GM15510 (cell line): ENCODE measurements around the gene HOXB2.

Source experiments
- POLR2A ChIP-seq: IDR thresholded peaks from 3 replicates; pipeline ENCODE4 v1.6.1; 2011; ENCODE audit warnings: borderline replicate concordance; ENCODE audit not compliant: insufficient read length; ENCODE audit errors: extremely low read depth

The HOXB2 gene

DNA sequence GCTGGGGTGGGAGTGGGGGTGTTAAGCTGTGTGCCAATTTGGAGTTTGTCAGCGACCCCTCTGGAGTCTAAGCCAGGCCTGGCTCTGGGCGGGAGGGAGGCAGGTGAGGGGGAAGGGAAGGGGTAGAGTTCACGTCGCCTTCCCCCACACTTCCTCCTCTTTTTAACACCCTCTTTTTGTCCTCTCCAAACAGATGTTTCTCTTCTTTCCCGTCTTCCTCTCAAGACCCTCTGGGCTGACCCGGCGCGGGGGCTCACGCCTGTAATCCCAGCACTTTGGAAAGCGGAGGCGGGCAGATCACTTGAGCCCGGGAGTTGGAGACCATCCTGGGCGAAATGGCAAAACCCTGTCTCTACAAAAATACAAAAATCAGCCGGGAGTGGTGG lies 17.4 kb downstream of the HOXB2 start:
- no peak for TF ChIP-seq POLR2A

DNA sequence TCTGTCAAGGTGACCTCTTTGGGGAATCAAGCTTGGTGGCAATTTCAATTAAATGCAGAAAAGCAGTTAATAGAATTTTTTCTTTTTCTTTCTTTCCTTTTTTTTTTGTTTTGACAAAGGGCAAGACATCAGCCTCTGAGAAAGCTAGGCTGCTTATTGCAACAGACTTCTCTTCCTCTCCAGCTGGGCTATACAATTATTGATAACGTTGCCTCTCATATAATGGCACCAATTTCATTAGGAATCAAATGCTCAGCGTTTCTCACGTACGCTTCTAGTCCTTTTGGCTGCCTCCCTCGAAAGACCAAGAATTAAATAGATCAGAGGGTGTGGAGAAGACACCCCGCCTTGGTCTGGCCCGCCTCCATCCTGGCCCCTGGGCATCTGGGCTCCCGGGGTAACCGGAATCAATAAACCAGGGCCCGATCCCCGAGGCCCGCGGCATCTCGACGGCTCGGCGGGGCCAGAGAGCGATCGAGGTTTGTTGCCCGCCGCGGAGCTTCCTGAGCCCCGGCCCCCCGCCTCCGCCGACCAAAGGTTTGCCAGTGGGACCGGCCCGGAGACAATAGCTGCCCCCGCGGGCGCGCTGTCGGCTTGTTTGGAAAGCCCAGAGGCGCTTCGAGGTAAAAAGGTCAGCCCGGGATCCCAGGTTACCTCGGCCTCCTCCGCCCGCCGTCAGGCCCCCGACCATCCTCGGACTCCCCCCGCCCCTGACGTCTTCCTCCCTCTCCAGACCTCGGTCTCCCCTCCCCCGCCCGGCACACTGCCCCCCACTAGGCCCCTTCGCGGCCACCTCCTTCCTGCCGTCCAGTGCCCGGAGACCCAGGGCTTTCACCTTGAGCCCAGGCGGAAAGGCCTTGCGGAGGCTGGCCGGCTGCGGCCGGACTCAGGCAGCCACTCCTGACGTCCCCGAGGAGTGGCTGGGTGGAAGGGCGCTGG lies 18.0 kb downstream of the HOXB2 start:
- no peak for TF ChIP-seq POLR2A

DNA sequence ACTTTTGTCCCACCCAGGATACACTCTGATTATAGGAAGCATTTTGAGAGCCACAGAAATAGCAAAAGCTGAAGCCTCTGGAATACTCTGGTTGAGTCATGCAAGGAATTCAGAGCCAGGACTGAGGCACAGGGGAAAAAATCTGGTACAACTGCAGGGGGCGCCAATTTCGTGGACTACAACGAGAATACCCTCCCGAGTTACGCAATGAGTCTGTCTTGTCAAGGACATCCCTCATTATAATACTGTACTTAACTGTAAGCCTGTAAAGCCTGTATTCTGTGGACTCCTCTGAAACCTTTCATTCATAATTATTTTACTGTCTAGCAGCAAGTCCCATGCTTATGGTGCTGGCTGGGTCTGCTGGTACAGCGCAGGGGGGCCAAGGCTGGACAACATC lies 21.9 kb downstream of the HOXB2 start:
- TF ChIP-seq POLR2A, result no peak

DNA sequence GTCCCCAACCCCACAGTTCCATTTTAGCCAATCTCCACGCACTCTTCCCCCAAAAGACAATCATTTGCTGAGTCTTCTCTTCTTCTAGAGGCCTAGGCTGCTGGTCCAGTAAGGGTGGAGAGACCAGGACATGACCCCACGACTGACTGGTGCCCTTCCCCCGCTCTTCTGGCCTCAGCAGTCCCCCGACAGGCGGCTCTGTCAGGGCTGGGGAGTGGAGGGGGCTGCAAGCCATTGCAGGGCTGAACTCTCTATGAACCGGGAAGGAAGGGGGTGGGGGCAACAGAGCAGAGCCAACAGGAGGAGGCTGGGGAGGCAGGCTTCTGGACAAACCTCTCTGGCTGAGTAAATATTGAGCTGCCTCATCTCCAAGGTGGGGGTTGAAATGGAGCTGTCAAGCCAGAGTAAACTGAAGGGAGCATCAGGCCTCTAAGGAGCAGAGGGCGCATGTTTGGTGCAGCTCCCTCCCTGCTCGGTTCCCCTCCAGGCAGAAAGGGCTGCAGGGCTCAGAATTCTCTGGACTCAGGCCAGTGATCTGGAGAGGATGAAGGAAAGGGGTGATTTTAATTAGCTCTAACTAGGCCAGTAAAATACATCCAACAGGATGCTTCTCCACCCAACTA lies 22.8 kb downstream of the HOXB2 start:
- no peak for TF ChIP-seq POLR2A

DNA sequence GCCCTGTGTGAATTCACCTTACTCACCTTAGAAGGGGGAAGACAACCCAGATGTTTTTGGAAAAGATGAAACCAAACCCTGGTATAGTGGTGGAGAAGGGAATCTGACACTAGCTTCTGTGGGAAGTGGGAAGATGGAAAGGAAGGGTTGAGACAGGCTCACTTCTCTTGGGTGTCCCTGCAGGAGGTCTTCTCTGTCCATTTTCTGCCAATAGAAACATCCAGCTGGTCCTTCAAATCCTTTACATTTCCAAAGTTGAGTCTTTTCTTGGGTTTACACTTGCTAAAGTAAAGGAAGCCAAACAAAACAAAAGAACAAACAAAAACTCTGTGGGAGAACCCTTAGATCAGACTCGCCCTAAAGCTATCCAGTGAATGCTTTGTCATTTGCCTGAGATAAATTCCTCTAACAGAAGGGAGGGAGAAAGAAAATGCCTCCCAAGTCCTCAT lies 24.3 kb downstream of the HOXB2 start:
- no peak for TF ChIP-seq POLR2A

DNA sequence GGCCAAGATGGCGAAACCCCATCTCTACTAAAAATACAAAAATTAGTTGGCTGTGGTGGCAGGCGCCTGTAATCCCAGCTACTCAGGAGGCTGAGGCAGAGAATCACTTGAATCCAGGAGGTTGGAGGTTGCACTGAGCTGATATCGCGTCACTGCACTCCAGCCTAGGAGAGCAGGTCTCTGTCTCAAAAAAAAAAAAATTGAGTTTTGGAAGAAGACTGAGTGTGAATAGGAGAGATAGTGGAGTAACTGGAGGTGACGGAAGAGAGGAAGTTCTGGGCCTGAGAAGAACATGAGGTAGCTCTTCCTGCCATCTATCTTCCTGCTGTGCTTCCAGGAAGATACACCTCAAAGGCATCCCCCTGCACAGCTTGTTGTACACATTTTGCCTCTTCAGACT lies 25.5 kb downstream of the HOXB2 start:
- no peak for TF ChIP-seq POLR2A

DNA sequence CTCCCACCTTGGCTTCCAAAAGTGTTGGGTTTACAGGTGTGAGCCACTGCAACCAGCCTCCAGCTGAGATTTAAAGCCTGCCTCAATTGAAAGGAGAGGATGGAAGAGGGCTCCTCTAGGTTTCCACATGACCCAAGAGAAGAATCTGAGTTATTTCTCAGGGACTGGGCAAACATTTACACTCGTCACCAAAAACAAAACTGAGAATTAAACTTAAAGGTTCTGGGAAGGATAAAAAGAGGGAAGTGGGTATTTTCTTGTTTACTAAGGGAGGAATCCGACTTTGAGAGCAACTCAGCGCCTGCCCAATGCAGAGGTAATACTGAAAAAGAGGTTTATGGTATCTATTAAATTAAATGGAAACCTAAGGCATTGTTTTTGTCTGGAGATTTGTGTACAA lies 27.4 kb downstream of the HOXB2 start:
- TF ChIP-seq POLR2A, result no peak

DNA sequence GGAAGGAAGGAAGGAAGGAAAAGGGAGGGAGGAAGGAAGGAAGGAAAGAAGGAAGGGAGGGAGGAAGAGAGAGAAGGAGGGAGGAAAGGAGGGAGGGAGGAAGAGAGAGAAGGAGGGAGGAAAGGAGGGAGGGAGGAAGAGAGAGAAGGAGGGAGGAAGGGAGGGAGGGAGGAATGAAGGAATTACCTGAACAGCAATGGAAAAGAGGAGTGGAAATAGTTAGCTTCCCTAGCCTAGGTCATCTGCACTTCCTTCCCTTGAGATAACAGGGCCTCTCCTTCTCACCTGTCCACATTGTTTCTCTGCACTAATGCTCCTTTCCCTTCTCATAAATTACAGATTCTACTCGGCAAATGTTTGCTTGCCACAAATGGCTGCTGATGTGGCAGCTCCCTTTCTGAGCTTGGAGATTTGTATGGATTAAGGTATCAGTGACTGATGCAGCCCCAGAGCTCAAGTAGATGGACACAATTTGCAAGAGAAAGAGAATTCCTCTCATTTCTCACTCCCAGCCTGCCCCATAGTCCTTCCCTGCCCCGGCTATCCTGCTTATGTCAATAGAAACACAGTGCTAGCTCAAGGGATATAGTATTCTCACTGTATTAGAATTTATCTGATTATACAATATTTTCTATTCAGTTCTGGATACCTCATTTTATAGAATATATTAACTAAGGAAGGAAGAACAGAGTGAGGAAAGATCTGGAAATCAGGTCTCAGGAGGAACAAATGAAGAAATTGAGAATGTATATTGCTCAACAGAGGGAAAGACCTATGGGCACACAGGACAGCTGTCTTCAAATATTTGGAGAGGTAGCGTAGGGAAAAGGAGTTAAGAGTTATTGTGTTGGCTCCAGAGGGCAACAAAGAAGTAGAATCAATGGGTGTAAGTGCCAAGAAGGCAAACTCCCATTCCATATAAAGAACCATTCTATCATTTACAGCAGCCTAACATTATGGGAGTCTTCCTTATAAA lies 28.7 kb downstream of the HOXB2 start:
- no peak for TF ChIP-seq POLR2A

DNA sequence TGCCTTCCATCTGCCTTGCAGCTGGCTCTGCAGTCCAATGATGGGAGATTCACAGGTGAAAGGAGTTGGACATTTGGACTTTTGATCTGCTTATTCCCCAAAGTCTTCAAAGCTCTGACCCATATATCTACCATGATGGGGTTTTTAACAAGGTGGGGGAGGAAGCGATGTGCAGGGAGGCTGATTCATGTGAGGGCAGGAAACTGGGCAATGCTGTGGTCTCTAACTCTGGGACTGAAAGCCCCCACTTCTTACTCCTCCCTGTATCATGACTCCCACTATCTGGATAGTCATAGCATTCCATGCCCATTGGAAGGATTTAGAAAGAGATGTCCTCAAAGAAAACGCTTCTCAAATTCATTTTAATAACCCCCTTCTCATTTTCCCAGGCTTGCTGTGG lies 30.4 kb downstream of the HOXB2 start:
- no peak for TF ChIP-seq POLR2A

DNA sequence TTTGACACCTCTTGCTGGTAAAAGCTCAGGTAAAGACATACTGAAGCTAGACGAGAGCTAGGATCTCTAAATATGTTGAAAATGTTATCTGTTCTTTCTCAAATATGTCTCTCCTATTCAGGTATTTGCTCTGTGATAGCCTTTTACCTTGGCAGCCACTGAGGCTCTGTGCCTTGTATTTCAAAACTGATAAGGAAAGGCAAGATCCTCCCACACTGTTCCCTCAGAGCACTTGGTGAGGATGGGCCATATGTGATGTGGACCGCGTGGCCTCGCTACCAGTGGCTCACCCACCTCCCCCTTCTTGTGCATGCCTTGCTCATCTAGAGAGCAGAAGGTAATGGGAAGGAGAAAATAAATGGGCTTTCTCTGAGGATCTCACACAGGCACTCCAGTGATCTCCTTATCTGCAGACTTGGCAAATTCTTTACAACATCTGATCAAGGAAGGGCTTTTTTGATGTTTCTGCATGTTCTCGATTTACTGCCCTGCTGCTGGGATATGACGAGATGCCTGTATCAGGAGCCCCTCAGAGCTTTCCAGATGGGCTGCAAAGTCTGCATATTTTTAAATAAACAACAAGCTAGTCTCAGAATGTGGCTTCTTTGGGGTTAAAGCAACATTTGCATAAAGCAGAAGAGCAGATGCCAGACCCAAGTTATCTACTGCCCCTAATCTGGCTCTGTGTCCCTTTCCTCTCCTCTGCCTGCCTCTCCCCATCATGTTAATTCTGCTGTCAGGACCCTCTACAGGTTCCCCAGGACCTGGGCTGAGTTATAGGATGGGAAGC lies 31.0 kb downstream of the HOXB2 start:
- no peak for TF ChIP-seq POLR2A

DNA sequence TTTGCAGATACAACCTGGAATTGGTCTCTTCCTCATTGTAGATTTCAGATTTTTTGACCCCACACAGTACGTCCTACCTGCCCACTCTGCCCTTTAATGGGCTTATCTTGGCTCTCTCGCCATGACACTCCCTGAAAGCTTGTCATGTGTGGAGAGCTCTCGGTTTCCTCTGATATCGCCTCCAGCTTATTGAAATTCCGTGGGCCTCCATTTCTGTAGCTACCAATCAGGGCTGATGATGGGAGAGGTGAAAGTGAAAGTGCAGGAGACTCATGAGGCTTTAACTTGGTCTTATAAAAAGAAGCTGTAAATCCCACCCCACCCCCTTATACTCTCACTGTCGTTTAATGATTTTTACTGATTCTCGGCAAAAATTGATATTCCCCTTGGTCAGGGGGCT lies 31.8 kb downstream of the HOXB2 start:
- TF ChIP-seq POLR2A, result no peak

DNA sequence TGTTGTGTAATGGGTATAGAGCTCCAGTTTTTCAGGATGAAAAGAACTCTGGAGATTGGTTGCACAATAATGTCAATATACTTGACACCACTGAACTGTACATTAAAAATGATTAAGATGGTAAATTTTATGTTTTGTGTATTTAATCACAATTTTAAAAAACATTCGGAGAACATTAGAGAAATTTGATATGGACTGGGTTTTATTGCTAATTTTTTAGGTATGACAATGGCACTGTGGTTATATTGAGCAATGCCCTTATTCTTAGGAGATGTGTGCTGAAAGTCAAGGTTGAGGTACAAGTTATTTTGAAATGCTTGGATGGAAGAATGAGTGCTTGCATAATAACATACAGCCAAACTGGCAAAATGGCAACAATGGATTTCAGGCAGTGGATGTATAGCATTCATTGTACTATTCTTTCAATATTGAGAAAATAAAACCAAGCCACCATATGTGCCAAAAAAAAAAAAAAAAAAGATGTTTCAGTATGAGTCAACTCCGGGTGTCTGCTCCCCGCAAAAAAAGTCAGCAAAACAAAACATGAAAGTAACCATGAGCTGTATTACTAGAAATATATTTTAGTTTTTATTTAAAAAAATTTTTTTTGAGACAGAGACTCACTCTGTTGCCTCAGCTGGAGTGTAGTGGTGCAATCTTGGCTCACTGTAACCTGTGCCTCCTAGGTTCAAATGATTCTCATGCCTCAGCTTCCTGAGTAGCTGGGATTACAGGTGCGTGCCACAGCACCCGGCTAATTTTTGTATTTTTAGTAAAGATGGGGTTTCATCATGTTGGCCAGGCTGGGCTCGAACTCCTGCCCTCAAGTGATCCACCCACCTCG lies 33.9 kb downstream of the HOXB2 start:
- TF ChIP-seq POLR2A, result no peak

DNA sequence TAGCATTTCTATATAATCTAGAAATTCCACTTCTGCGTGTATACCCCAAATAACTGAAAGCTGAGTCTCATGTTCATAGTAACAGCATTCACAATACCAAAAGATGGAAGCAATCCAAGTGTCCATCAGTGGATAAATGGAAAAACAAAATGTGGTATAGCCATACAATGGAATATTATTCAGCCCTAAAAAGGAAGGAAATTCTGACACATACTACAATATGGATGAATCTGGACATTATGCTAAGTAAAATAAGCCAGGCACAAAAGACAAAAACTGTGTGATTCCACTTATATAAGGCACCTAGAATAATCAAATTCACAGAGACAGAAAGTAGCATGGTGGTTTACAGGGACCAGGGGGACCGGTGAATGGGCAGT lies 34.5 kb downstream of the HOXB2 start:
- TF ChIP-seq POLR2A, result no peak

DNA sequence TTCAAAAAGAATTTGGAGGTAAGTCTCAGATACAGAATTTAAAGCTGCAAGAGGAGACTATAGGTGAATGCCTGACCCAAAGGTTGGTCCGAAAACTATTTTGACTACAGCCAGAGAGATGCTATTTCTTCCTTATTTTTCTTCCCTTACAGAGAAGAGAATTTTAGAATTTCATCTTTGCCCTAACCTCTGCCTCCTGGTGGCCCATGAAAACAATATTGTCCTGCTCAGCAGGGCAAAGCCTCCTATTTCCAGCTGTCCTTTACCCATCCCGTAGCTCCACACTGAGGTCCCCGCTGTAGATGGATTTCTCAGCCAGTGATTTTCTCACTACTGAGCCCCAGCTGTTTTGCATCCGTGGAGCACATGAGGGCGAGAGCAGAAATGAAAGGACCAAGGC lies 38.7 kb downstream of the HOXB2 start:
- no peak for TF ChIP-seq POLR2A

DNA sequence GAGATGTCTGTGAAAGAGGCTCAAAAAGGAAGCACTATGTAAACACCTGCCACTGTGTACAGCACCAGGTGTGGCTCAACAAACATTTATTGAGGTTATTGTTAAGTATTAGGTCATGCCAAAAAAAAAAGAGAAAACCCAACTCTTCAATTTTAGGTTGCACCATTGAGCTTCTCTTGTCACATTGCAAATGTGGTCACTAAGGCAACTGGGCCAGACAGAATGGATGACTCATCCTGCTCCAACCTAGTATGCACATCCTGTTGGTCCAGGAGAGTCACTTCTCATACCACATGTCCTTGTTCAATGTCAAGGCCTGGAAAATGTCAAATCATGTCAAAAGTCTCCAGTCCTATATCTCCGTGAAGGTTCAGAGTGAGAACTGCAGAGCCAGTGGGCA lies 39.1 kb downstream of the HOXB2 start:
- TF ChIP-seq POLR2A, result no peak
